ENCODE measurements around the gene PARD3.
A peak's percentile ranks its signal among the peaks of the same experiment; 100 is the strongest.

The PARD3 gene

GRCh38 chr10:34310234-34310633 is 504.9 kb downstream of the PARD3 start:
- no peak for DNase-seq (ENCODE audit: low read depth)
- no peak for TF ChIP-seq CTCF (IDR thresholded peaks at IDR 0.05; ENCODE audit: insufficient read depth, low read depth, low read length, missing control alignments)
- no peak overlapping the region for H3K4me3 ChIP-seq (ENCODE audit: low read depth, low read length)

- no peak overlapping the region for H3K4me3 ChIP-seq (ENCODE audit: low read depth, low read length)
- peak; percentile 26 for DNase-seq (ENCODE audit: low read depth)
- TF ChIP-seq CTCF (IDR thresholded peaks at IDR 0.05; ENCODE audit: insufficient read depth, low read depth, low read length, missing control alignments): peak; percentile 34
Measured at GRCh38 chr10:34305189-34305588, 509.9 kb downstream of the PARD3 start.

GRCh38 chr10:34303022-34303421 is 512.1 kb downstream of the PARD3 start:
- no peak for TF ChIP-seq CTCF (IDR thresholded peaks at IDR 0.05; ENCODE audit: insufficient read depth, low read depth, low read length, missing control alignments)
- no peak overlapping the region for H3K4me3 ChIP-seq (ENCODE audit: low read depth, low read length)
- DNase-seq (ENCODE audit: low read depth): no peak

- no peak overlapping the region for H3K4me3 ChIP-seq (ENCODE audit: low read depth, low read length)
- no peak for DNase-seq (ENCODE audit: low read depth)
- TF ChIP-seq CTCF (IDR thresholded peaks at IDR 0.05; ENCODE audit: insufficient read depth, low read depth, low read length, missing control alignments): no peak
Measured at GRCh38 chr10:34299105-34299611, 515.9 kb downstream of the PARD3 start.

- no peak for TF ChIP-seq CTCF (IDR thresholded peaks at IDR 0.05; ENCODE audit: insufficient read depth, low read depth, low read length, missing control alignments)
- DNase-seq (ENCODE audit: low read depth): no peak
- H3K4me3 ChIP-seq (ENCODE audit: low read depth, low read length): no peak overlapping the region
Measured at GRCh38 chr10:34298346-34298818, 516.7 kb downstream of the PARD3 start.

GRCh38 chr10:34297541-34298345 is 517.4 kb downstream of the PARD3 start:
- no peak overlapping the region for H3K4me3 ChIP-seq (ENCODE audit: low read depth, low read length)
- DNase-seq (ENCODE audit: low read depth): no peak
- no peak for TF ChIP-seq CTCF (IDR thresholded peaks at IDR 0.05; ENCODE audit: insufficient read depth, low read depth, low read length, missing control alignments)
